ENCODE results near the gene GATC.

The GATC gene

GRCh38 chr12:120468821-120469449 is 22.7 kb downstream of the GATC start:
- DNase-seq, result peak in 33 of 56 donors; percentile 37 to 78 (median 61)

GRCh38 chr12:120469450-120470149 is 23.4 kb downstream of the GATC start, which contains the start of gene SRSF9:
Gene SRSF9, minus strand, starts transcription at chr12:120469748. Its CDS starts 139 bp downstream, at chr12:120469609.
- DNase-seq, result peak; percentile 27 to 96 (median 91)

- DNase-seq, result peak in 2 of 56 donors; percentile 49 to 61
These were observed 24.0 kb downstream of the GATC start for GRCh38 chr12:120470150-120470784.

- no peak for DNase-seq
These were observed 26.3 kb downstream of the GATC start for GRCh38 chr12:120472521-120472920.

GRCh38 chr12:120473807-120474615 is 27.8 kb downstream of the GATC start:
- no peak for DNase-seq

- DNase-seq, result peak in 7 of 56 donors; percentile 8 to 23 (median 15)
These were observed 28.3 kb downstream of the GATC start for GRCh38 chr12:120474616-120474960.

GRCh38 chr12:120475643-120476042 is 29.4 kb downstream of the GATC start:
- DNase-seq, result no peak

- no peak for DNase-seq
These were observed 33.2 kb downstream of the GATC start for GRCh38 chr12:120479458-120479857.

GRCh38 chr12:120480211-120480610 is 34.0 kb downstream of the GATC start:
- no peak for DNase-seq

GRCh38 chr12:120481022-120481767 is 35.0 kb downstream of the GATC start:
- no peak for DNase-seq

- no peak for DNase-seq
These were observed 37.4 kb downstream of the GATC start for GRCh38 chr12:120483621-120484020.

- DNase-seq, result no peak
These were observed 40.0 kb downstream of the GATC start for GRCh38 chr12:120485961-120486881.

GRCh38 chr12:120487552-120487951 is 41.3 kb downstream of the GATC start:
- DNase-seq, result peak in 2 of 56 donors; percentile 18 to 19

GRCh38 chr12:120488057-120488640 is 41.9 kb downstream of the GATC start:
- peak in 28 of 56 donors; percentile 4 to 68 (median 20) for DNase-seq

- no peak for DNase-seq
These were observed 42.8 kb downstream of the GATC start for GRCh38 chr12:120489018-120489417.

GRCh38 chr12:120490325-120490724 is 44.1 kb downstream of the GATC start:
- DNase-seq, result no peak

GRCh38 chr12:120490833-120491512 is 44.7 kb downstream of the GATC start:
- DNase-seq, result peak in 24 of 56 donors; percentile 7 to 54 (median 18)

- DNase-seq, result peak in 3 of 56 donors; percentile 27 to 44 (median 37)
These were observed 49.0 kb downstream of the GATC start for GRCh38 chr12:120495186-120495730.
